Measurements from ENCODE around the gene CTNNA1. TPM values are rescaled to one million over a fixed set of nuclear protein-coding genes. Genes with fewer than 3 reads are reported as not detected.

CTNNA1 gene
- polyA plus RNA-seq, 1 of the 3 experiments (the other 2 are of a cell fraction), result 130 TPM

GRCh38 chr5:138739938-138740337 is 13.3 kb upstream of the CTNNA1 start:
- Histone ChIP-seq H3F3A (replicated peaks; ENCODE audit: insufficient read depth) (no peaks in the 10 kb centered on the region), H3K4me1 (ENCODE audit: control insufficient read depth in 1 of 2, insufficient read depth in 2 of 2, low read depth in 1 of 2, low read length in 1 of 2) (no peaks in the 10 kb centered on the region), H3K27ac (ENCODE audit: low read depth in 2 of 2, low read length in 1 of 2) (no peak overlapping the region), H4K20me1 (ENCODE audit: insufficient read depth) (no peaks in the 10 kb centered on the region), H2AFZ (ENCODE audit: low read depth) (no peak overlapping the region), H3K79me2 (ENCODE audit: insufficient read depth) (no peaks in the 10 kb centered on the region), H3K4me3 (ENCODE audit: low read depth in 2 of 2, low read length in 1 of 2) (no peak overlapping the region), H3K36me3 (replicated peaks in 1 of 2; ENCODE audit: control insufficient read depth in 1 of 2, insufficient read depth in 2 of 2, low read length in 1 of 2) (no peaks in the 10 kb centered on the region), H3K9me2 (no peaks in the 10 kb centered on the region), H3K27me3 (ENCODE audit: insufficient read depth) (no peaks in the 10 kb centered on the region), H3K9ac (no peak overlapping the region), H3K4me2 (no peak overlapping the region), H3K9me3 (no peaks in the 10 kb centered on the region)
- ChIA-PET POLR2A (interaction anchor here (0.6 kb wide), 1 partner anchor 534 kb away, joined by 3 read pairs; no protein-coding TSS in a partner anchor), CTCF (no interaction called here)
- WGBS (ENCODE audit: low lambda C conversion rate), result 96% methylated on average over 1 of the region's 1 CpG
- no peak for DNase-seq
- TF ChIP-seq CHD2 (IDR thresholded peaks at IDR 0.05; ENCODE audit: low read length, partially characterized antibody), result no peak

GRCh38 chr5:138743484-138743883 is 9.7 kb upstream of the CTNNA1 start:
- Histone ChIP-seq H3K27ac (ENCODE audit: low read depth in 2 of 2, low read length in 1 of 2) (no peak overlapping the region), H3K4me2 (no peak overlapping the region), H3K9ac (no peak overlapping the region), H3K4me3 (ENCODE audit: low read depth in 2 of 2, low read length in 1 of 2) (no peak overlapping the region), H3K27me3 (ENCODE audit: insufficient read depth) (no peaks in the 10 kb centered on the region), H3F3A (replicated peaks; ENCODE audit: insufficient read depth) (no peaks in the 10 kb centered on the region), H3K9me2 (no peaks in the 10 kb centered on the region), H4K20me1 (ENCODE audit: insufficient read depth) (no peaks in the 10 kb centered on the region), H2AFZ (ENCODE audit: low read depth) (no peak overlapping the region), H3K79me2 (ENCODE audit: insufficient read depth) (no peaks in the 10 kb centered on the region), H3K36me3 (replicated peaks in 1 of 2; ENCODE audit: control insufficient read depth in 1 of 2, insufficient read depth in 2 of 2, low read length in 1 of 2) (no peaks in the 10 kb centered on the region), H3K4me1 (ENCODE audit: control insufficient read depth in 1 of 2, insufficient read depth in 2 of 2, low read depth in 1 of 2, low read length in 1 of 2) (no peaks in the 10 kb centered on the region), H3K9me3 (no peaks in the 10 kb centered on the region)
- ChIA-PET POLR2A (no interaction called here), CTCF (no interaction called here)
- WGBS (ENCODE audit: low lambda C conversion rate), result 95% methylated on average over 4 of the region's 4 CpGs
- no peak for DNase-seq
- TF ChIP-seq RAD21 (IDR thresholded peaks at IDR 0.05; ENCODE audit: low read length) (no peak), YY1 (IDR thresholded peaks at IDR 0.05; ENCODE audit: low read depth) (no peak), ZBTB33 (IDR thresholded peaks at IDR 0.05; ENCODE audit: borderline replicate concordance, low read depth) (no peak), NFIC (IDR thresholded peaks at IDR 0.05; ENCODE audit: borderline replicate concordance) (no peak), TAF1 (IDR thresholded peaks at IDR 0.05; ENCODE audit: borderline replicate concordance, low read depth, low read length) (no peak), RXRA (IDR thresholded peaks at IDR 0.05; ENCODE audit: borderline replicate concordance, low read depth) (no peak), REST (IDR thresholded peaks at IDR 0.05; ENCODE audit: low read depth, low read length) (no peak), FOXJ3 (CRISPR knock-in tag; IDR thresholded peaks at IDR 0.05) (no peak), RCOR1 (IDR thresholded peaks at IDR 0.05; ENCODE audit: low read length) (no peak), SIN3A (IDR thresholded peaks at IDR 0.05; ENCODE audit: borderline replicate concordance, low read depth, low read length) (no peak), ELF1 (IDR thresholded peaks at IDR 0.05) (no peak), TCF12 (IDR thresholded peaks at IDR 0.05) (no peak), MEF2A (IDR thresholded peaks at IDR 0.05; ENCODE audit: borderline replicate concordance, low read depth) (no peak), GATA2 (CRISPR knock-in tag; IDR thresholded peaks at IDR 0.05) (no peak), EP300 (IDR thresholded peaks at IDR 0.05; ENCODE audit: borderline replicate concordance in 1 of 2, low read depth in 1 of 2, low read length in 1 of 2) (no peak), JUND (IDR thresholded peaks at IDR 0.05) (no peak)

Data from SK-N-SH (cell line).